Forelimb muscle (tissue), 1 donor: ENCODE data around the gene FGF4. TPM values are rescaled to one million over a fixed set of nuclear protein-coding genes. Genes with fewer than 3 reads are reported as not detected.
"Not testable (repeated sequence)": the region's sequence is repeated elsewhere in the genome, so short reads cannot be mapped to it uniquely, and the experiment has no call there.

Experiments used
- DNase-seq: peaks from one replicate; pipeline ENCODE4 v3.0.0-alpha.2; 2013; ENCODE audit warnings: low read depth
- polyA plus RNA-seq: library from polyadenylated mRNA; unstranded; fragments of 120-200 nt; gene quantifications from one replicate; pipeline ENCODE4 v1.2.1, GENCODE V29; 2013; ENCODE audit not compliant: insufficient read length

FGF4 gene
- polyA plus RNA-seq, 1 donor: 12.0 TPM

DNA sequence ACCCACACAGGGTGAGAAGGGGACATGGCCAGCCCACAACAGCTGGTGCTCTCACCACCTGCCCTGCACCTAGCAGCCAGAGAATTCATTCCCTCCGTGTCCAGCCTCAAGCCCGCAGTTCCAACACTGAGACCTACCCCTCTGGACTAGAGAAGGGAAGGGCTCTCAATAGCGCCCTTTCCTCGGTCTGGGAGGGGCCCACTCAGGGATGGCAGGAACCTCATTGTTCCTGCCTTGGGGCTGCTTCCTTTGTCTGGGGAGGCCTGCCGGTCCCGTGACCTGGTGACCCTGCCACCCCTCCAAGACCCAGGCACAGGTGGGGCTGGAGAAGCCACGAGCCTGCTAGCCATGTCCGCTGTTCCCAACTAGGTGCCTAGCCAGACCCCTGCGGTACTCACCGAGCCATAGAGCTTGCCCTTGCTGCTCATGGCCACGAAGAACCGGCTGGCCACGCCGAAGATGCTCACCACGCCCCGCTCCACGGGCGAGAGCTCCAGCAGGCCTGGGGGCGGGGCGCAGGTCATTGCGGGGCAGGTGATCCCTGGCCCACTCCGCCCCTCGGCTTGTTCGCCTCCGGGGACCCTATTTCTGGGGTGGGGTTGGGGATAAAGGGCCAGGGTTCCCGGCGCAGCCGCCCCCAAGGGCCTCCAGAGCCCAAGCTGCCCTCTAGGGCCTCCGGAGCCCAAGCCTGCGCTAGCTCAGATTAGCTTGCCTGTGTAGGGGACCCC is 1.4 kb downstream of the FGF4 start:
- DNase-seq: no peak

- no peak for DNase-seq
Observed at GRCh38 chr11:69771466-69771865, 3.7 kb downstream of the FGF4 start.

- DNase-seq: no peak
Observed at GRCh38 chr11:69770540-69770939, 4.6 kb downstream of the FGF4 start.

DNA sequence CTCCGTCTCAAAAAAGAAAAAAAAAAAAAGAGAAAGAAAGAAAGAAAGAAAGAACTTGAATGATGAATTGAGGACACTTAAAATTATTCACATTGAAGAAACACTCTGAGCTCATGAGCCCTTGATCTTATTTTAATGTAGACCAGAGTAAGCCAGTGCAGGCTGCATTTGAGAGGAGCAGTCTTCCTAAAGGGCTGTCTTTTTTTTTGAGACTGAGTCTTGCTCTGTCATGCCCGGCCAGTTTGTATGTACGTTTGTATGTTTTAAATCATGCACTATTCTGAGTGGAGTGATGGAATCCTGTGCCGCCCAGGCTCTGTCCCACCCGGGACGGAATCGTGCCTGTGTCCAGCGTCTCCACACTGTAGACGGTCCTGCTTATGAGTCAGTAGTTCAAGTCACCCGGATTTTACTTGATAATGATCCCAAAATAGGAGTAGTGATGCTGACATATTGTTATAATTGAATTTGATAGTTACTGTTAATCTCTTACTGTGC is 9.6 kb downstream of the FGF4 start:
- no peak for DNase-seq

DNA sequence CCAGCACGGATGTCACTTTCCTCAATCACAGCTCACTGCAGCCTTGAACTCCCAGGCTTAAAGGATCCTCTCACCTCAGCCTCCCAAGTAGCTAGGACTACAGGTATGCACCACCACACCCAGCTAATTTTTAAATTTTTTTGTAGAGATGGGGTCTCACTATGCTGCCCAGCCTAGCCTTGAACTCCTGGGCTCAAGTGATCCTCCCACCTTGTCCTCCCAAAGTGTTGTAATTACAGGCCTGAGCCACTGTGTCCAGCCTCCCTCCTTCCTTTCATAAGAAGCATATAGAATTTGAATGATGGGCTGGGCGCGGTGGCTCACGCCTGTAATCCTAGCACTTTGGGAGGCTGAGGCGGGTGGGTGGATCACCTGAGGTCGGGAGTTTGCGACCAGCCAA is 10.2 kb downstream of the FGF4 start:
- DNase-seq: not testable (repeated sequence)

DNA sequence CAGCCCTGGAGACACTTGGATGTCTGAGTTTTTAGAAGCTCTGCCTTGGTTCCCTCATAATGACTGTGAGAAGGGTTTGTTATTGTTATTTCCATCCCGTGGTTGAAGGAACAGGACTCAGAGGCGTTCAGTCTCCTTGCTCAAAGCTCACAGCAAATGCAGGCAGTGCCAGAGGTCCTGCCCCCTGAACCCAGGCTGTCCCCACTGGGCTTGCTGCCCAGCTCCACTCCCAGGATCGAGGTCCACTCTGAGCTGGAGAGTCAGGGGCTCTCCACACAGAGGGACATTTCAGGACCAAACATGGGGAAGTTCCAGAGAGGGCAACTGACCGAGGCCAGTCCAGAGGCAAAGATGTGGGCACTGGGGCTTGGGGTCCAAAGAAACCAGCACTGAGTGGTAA is 14.8 kb downstream of the FGF4 start:
- DNase-seq: no peak

DNA sequence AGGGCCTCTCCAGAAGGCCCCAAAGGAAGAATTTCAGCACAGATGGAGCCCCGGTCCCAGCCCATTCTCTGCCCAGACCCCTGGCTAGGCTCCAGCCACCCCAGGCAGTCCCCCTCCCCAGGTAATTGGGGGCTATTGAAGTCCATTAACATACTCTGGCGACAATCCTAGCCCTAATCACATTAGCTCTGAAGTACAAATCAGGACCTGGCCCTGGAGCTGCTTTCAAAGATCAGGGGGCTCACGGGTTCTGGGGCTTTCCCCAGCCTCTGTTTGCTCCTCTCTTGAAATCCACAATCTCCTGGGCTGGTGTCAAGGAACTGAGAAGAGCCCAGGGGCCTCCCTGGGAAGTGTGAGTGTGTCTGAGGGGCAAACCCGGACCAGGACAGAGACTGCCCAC is 22.3 kb downstream of the FGF4 start:
- DNase-seq: no peak

- DNase-seq: no peak
Observed at GRCh38 chr11:69750875-69751597, 24.1 kb downstream of the FGF4 start.

DNA sequence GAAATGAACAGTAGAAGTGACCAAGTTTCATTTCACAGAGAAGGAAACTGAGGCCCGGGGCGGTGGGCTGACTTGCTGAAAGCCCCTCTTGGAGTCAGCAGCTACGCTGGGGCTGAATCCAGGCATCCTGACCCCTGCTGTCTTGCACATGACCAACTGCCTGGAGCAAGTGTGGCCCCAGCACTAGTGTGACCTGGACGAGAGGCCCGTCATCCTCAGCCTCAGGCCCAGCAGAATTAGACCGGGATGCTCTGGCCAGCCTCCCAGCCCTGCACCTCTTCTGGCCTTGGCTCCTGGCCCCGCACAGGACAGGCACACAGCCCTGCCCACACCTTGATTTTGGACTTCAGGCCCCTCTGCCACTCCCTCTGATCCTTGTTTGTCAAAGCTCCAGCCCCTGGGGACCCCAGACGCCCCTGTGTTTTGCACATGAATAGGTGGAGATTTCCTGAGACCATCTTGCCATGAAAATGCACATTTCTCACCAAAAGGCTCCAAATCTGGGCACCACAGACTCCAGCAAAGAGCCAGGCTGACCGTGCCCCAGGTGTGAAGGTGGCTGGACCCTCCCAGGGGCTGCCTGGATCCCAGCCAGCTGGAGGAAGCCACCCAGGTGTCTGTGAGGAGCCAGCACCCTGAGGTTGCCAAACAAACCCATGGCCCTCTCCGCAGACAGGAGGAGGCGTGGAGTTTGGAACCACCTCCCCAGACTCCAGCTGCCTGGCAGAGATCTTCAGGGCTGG is 24.9 kb downstream of the FGF4 start:
- DNase-seq: no peak

DNA sequence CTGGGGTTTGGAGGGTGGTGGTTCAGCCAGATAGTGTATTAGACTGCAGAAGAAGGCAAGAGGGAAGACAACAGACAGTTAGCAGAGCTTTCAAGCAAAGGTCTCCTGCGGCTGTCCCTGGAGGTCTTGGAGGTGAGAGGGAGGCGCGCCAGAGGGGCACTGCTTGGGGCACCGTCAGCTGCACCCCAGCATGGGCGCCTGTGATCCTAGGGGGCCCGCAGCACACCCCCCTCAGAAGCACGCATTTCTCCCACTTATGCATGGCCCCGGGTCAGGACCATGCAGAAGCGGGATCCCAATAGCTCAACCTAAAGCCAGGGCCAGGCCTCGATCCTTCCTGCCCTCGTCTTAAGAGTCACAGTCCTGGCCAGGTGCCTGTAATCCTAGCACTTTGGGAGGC is 26.5 kb downstream of the FGF4 start:
- no peak for DNase-seq

- DNase-seq: no peak
Observed at GRCh38 chr11:69746752-69747742, 28.1 kb downstream of the FGF4 start.

DNA sequence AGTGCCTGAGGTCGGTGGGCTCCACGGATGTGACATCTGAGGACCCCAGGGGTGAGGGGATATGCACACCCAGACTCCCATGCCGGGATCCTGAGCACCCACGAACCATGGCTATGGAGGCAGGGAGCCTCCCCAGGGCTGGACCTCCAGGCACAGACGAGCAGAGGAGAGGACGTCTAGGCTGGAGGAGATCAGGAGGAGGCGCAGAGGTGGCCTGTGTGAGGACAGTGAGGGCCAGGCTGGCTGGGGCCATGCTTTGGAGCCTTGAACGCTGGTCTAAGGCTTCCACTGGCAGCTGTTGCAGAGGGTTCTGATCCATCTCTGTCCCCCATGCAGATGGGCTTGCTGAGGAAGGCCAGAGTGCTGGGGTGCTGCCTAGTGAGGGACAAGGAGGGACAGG is 29.0 kb downstream of the FGF4 start:
- no peak for DNase-seq

GRCh38 chr11:69745201-69745600 is 29.9 kb downstream of the FGF4 start:
- no peak for DNase-seq

- no peak for DNase-seq
Observed at GRCh38 chr11:69744435-69744834, 30.7 kb downstream of the FGF4 start.

GRCh38 chr11:69734841-69735240 is 40.3 kb downstream of the FGF4 start:
- no peak for DNase-seq

- DNase-seq: no peak
Observed at GRCh38 chr11:69734367-69734766, 40.8 kb downstream of the FGF4 start.

DNA sequence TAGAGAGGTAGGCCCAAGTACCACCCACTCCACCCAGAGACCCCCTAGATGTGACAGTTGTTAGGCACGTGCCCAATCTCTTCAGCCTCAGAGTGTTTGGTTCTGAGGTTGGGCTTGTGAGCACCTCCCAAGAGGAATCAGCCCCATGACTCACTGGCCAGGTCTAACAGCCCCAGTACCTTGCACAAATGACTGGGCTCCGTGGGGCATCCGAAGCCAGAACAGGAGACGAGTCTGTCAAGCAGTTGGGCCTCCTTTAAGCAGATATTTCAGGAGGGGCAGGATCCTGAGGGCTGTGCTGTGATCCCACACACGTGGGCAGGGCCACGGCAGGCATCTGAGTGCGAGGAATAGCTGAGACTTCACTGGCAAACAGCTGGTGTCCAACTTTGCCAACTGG is 42.2 kb downstream of the FGF4 start:
- no peak for DNase-seq

- no peak for DNase-seq
Observed at GRCh38 chr11:69731110-69731509, 44.0 kb downstream of the FGF4 start.

GRCh38 chr11:69730500-69730899 is 44.6 kb downstream of the FGF4 start:
- DNase-seq: no peak

DNA sequence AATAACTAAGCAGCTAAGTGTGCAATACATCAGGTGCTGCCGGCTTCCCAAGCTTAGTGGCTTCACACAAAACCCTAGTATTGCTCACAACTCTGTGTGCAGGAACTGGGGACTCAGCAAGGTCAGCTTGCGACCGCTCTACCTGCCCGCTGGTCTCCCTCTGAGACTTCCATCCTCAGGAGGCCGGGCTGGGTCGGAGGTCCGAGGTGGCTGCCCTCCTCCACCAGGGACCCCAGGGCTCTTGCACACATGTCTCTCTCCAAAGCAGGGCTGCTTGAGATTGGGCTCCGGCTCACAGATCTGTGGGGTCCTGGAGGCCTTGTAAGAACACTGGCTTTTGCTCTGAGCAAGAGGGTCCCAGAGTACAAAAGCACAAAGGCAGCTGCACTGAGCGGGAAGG is 45.9 kb downstream of the FGF4 start:
- DNase-seq: no peak

DNA sequence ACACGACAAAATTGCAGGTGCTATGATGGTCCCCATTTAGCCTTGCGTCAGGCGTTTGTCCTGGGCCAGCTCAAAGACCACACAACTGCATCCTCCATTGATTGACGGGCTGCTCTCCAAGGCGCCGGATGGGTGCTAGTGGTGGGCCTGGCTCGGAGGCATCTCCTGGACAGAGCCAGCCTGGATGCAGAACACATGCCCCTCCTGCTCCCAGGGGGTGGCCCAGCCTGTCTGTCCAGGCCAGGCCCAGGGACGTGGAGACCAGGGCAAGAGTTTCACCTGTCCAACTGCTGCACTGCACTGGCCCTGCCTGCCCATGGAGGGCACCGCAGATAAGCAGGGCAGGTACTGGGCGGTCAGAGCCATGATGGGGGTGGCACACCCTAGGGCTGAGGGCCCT is 47.9 kb downstream of the FGF4 start:
- DNase-seq: no peak
